Measurements from ENCODE around the gene RASGRP2. TPM values are rescaled to one million over a fixed set of nuclear protein-coding genes. Genes with fewer than 3 reads are reported as not detected.

RASGRP2 gene
- total RNA-seq, 2 donors from 2014 or later: 11.0 to 21.6 TPM

GRCh38 chr11:64685536-64685935 lies 58.4 kb downstream of the RASGRP2 start:
- H3K4me1 Mint-ChIP-seq: peaks cover 7% of the 10 kb centered on the region
- no peak for ATAC-seq (replicated peaks)
- no peaks in the 10 kb centered on the region for H3K36me3 Mint-ChIP-seq (ENCODE audit: low read depth)
- no peak overlapping the region for H3K27ac Mint-ChIP-seq
- no peaks in the 10 kb centered on the region for H3K9me3 Mint-ChIP-seq
- no peaks in the 10 kb centered on the region for H3K27me3 Mint-ChIP-seq
- no peak overlapping the region for H3K4me3 Mint-ChIP-seq

- H3K9me3 Mint-ChIP-seq: no peaks in the 10 kb centered on the region
- H3K4me1 Mint-ChIP-seq: peaks cover 7% of the 10 kb centered on the region
- ATAC-seq (replicated peaks): no peak
Observed at GRCh38 chr11:64684357-64684756, 59.6 kb downstream of the RASGRP2 start.

GRCh38 chr11:64681171-64681570 lies 62.8 kb downstream of the RASGRP2 start:
- H3K4me1 Mint-ChIP-seq: no peaks in the 10 kb centered on the region
- H3K36me3 Mint-ChIP-seq (ENCODE audit: low read depth): no peaks in the 10 kb centered on the region
- no peak for ATAC-seq (replicated peaks)
- H3K27ac Mint-ChIP-seq: no peak overlapping the region
- H3K27me3 Mint-ChIP-seq: peaks cover 25% of the 10 kb centered on the region
- H3K9me3 Mint-ChIP-seq: no peaks in the 10 kb centered on the region
- no peak overlapping the region for H3K4me3 Mint-ChIP-seq

More at GRCh38 chr11:64684357-64684756, 59.6 kb downstream of the RASGRP2 start:
- no peak overlapping the region for H3K4me3 Mint-ChIP-seq
- H3K36me3 Mint-ChIP-seq (ENCODE audit: low read depth): no peaks in the 10 kb centered on the region
- peaks cover 5% of the 10 kb centered on the region for H3K27me3 Mint-ChIP-seq
- peak overlapping the region; percentile 2 for H3K27ac Mint-ChIP-seq

DNA sequence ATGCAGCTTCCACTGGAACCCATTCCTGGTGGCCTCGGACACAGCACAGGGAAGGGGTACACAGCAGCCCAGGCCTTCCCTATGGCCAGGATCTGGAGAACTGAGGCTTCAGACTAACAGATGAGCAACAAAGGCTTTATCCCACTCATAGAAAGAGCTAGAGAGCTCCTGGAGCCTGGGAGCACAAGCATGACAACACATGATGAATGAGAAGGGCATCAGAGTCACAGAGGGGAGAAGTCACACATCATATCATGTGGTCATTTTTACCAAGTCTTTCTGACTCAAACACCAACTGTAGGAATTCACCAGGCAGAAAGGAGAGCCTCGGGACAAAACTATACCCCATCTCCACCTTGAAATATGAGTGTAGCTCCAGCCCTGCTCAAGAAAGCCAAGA lies 64.1 kb downstream of the RASGRP2 start:
- Mint-ChIP-seq H3K9me3 (no peaks in the 10 kb centered on the region), H3K27me3 (peaks cover 34% of the 10 kb centered on the region), H3K27ac (no peak overlapping the region), H3K36me3 (ENCODE audit: low read depth) (no peaks in the 10 kb centered on the region), H3K4me1 (no peaks in the 10 kb centered on the region), H3K4me3 (no peak overlapping the region)
- no peak for ATAC-seq (replicated peaks)

- ATAC-seq (replicated peaks): no peak
- Mint-ChIP-seq H3K4me3 (no peak overlapping the region), H3K9me3 (no peaks in the 10 kb centered on the region), H3K27me3 (peaks cover 42% of the 10 kb centered on the region), H3K4me1 (no peaks in the 10 kb centered on the region), H3K36me3 (ENCODE audit: low read depth) (no peaks in the 10 kb centered on the region), H3K27ac (no peak overlapping the region)
Observed at GRCh38 chr11:64677441-64678023, 66.4 kb downstream of the RASGRP2 start.

Other genes with a start within 250 kb of the RASGRP2 start
- not detected for gene SLC22A11, start 188.2 kb downstream of the RASGRP2 start, total RNA-seq
- not detected for gene SLC22A12, start 152.9 kb downstream of the RASGRP2 start, total RNA-seq
- 1 to 10 TPM in 1 of 2 donors, under 1 TPM in 1; 0.11 to 1.2 TPM for gene NRXN2, start 20.9 kb downstream of the RASGRP2 start, total RNA-seq
- gene PYGM, start 15.8 kb upstream of the RASGRP2 start, total RNA-seq: 1 to 10 TPM; 4.0 to 4.7 TPM
- gene SF1, start 34.4 kb upstream of the RASGRP2 start, total RNA-seq: 100 to 1,000 TPM; 316 to 397 TPM
- 10 to 100 TPM; 65.9 to 82.5 TPM for gene MAP4K2, start 59.1 kb upstream of the RASGRP2 start, total RNA-seq
- gene MEN1, start 66.4 kb upstream of the RASGRP2 start, total RNA-seq: 10 to 100 TPM; 17.9 to 28.2 TPM
- under 1 TPM; 0.37 to 0.71 TPM for gene CDC42BPG, start 100.5 kb upstream of the RASGRP2 start, total RNA-seq
- 100 to 1,000 TPM in 1 of 2 donors, 10 to 100 TPM in 1; 96.5 to 107 TPM for gene EHD1, start 134.5 kb upstream of the RASGRP2 start, total RNA-seq
- gene ATG2A, start 173.1 kb upstream of the RASGRP2 start, total RNA-seq: 10 to 100 TPM; 20.9 to 23.1 TPM
- 10 to 100 TPM; 14.6 to 43.0 TPM for gene PPP2R5B, start 180.5 kb upstream of the RASGRP2 start, total RNA-seq
- gene GPHA2, start 191.8 kb upstream of the RASGRP2 start, total RNA-seq: under 1 TPM in 1 of 2 donors, not detected in 1; 0.43 TPM
- gene MAJIN, start 228.0 kb upstream of the RASGRP2 start, total RNA-seq: 1 to 10 TPM in 1 of 2 donors, not detected in 1; 1.1 TPM

Measured in activated T-helper 17 cell treated with anti-CD3 and anti-CD28 coated beads, Interleukin-2, amount 50 U/mL, for 72 hours (primary cell).